Fibroblast of skin of right quadriceps (primary cell): ENCODE results near the gene KCNIP4.
"Not testable (repeated sequence)": the region's sequence is repeated elsewhere in the genome, so short reads cannot be mapped to it uniquely, and the experiment has no call there.

Source experiments
- DNase-seq: peaks from one replicate; pipeline ENCODE4 v3.0.0-alpha.2; 2013

The KCNIP4 gene

DNA sequence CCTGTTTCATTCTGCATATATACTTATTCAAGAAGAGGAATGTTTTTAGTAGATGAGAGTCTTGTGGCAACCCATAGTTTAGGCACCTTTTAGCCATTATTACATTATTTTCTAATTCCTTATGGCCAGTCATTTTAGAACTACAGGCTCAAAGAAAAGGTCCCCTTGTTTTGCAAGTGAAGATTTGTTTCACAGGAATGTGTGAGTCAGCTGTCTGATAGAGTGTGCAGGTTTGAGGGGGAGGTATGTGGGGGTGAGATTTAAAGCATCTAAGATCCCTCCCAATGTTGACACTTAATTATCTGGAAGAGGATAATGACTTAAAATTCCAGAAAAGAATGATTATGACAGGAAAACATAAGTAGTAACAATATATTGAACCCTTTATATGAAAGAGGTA is 495.6 kb downstream of the KCNIP4 start:
- no peak for DNase-seq

- peak; percentile 24 for DNase-seq
Measured at GRCh38 chr4:21451032-21451431, 497.5 kb downstream of the KCNIP4 start.

DNA sequence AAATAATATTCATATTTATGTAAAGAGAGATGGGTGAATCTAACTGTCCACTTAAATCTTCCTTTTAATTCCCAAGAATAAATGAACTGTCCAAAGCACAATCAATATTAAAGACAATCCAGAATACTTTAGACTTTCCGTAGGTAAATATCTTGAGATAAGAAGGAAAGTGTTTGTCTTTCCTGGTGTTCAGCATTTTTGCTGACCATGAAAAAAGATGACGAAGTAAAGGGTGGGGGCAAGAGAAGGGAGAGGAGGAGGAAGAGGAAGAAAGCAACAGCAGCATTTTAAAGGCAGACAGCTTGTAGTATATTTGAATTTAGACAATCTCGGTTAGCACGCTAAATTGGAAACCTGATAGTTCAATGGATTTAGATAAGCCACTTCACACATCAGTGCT is 498.2 kb downstream of the KCNIP4 start:
- DNase-seq: no peak

GRCh38 chr4:21447301-21448054 is 501.1 kb downstream of the KCNIP4 start:
- no peak for DNase-seq

GRCh38 chr4:21420166-21420565 is 528.4 kb downstream of the KCNIP4 start:
- no peak for DNase-seq

- DNase-seq: no peak
Measured at GRCh38 chr4:21415728-21416127, 532.8 kb downstream of the KCNIP4 start.

- no peak for DNase-seq
Measured at GRCh38 chr4:21413807-21414370, 534.7 kb downstream of the KCNIP4 start.

- no peak for DNase-seq
Measured at GRCh38 chr4:21411086-21411485, 537.5 kb downstream of the KCNIP4 start.

DNA sequence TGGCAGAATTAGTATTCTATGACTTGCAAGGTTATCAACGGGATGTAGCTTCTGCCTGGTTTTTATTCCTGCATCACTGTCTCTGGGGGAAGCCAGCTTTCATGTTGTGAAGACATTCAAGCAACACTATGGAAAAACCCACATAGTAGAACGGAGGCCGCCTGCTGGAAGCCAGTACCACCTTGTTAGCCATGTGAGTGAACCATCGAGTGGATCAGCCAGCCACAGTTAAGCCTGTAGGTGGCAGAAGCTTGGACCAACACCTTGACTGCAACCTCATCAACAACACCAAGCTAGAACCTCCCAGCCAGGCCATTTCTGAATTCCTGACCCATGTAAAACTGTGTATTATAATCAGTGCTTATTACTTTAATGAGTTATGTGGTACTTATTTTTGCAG is 538.2 kb downstream of the KCNIP4 start:
- no peak for DNase-seq

DNA sequence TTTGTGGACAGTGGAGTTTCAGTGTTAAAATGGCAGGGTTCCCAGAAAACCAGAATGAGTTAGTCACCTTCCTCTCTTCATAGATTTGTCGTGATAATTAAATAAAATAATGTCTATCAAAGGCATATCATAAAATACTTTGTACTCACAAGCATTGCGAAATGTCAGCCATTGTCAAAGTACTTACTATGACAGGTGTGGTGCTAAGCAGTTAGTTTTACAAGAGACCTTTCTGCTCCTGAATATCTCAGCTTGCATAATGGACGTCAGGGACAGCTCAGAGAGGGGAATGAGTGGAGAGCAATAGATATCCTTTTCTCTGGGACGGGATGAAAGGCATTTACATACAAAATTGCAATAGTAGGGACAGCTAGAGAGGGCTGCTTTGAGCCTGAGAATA is 560.9 kb downstream of the KCNIP4 start:
- no peak for DNase-seq

- DNase-seq: no peak
Measured at GRCh38 chr4:21386166-21386780, 562.3 kb downstream of the KCNIP4 start.

DNA sequence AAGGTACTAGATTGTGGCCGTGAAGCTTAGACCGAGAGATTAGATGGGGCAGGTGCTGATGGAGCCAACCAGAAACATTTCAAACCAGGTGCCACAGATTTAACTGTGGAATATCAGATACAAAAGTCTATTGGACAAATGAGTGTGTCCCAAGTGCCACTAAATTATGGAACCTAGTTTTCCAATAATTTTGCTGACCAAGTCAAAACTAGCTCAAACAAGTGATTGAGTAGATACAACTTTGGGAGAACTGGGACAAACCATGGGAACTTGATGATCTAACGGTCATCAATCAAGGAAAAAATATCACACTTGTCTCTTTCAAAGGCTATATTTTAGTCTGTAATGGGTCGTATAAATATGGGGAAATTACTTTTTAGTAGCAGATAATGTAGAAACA is 562.9 kb downstream of the KCNIP4 start:
- DNase-seq: no peak

- DNase-seq: no peak
Measured at GRCh38 chr4:21384609-21385008, 564.0 kb downstream of the KCNIP4 start.

DNA sequence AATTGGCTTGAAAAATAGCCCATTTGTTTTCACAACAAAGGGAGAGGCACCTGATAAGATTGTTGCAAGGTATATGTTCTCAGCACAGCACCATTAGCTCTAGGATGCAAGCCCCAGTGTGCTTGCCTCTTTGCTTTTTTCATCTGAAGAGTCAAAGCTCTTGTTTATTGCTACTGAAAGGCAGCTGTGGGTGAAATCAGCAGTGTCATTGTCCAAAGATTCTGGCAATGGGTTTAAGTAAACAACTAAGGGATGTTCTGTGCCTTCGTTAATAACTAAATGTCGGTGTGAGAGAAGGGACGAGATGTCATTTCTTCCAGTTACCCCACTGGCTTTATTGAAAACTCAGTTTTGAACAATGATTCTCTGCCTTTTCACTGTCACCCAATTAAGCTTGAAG is 567.7 kb downstream of the KCNIP4 start:
- no peak for DNase-seq

DNA sequence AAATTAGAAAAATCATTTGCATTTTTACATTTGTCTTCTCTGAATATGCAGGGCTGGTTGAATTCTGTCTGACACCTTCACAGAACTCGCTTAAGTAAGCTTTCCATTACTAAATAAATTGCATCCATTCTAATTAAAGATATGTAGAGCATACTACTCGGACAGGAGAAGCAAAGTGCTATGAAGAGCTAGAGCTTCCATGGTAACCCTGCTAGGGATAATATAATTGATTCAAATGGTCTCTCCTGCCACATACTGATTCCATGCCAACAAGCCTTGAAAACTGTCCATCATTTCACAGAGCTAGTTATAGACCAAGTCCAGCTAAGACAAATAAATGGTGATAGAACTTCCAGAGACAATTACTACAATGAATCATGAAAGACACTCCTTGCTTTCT is 571.5 kb downstream of the KCNIP4 start:
- DNase-seq: no peak

DNA sequence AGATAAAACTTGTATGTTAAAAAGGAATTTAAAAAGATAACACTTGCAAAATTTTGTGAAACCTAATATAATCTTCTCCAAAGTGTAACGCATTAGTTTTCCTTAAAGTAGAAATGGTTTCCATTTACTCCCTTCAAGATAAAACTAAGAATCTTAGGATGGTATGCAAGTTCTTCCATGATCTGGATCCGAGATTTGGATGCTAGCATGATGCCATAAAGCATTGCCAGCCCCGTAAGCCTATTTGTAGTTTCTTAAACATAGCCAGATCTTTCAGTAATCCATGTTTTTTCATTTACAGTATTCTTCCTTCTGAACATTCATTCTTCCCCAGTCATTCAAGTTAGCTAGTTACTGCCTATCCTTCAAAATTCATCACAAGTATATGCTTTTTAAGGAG is 572.4 kb downstream of the KCNIP4 start:
- no peak for DNase-seq

GRCh38 chr4:21374641-21375368 is 573.8 kb downstream of the KCNIP4 start:
- no peak for DNase-seq

DNA sequence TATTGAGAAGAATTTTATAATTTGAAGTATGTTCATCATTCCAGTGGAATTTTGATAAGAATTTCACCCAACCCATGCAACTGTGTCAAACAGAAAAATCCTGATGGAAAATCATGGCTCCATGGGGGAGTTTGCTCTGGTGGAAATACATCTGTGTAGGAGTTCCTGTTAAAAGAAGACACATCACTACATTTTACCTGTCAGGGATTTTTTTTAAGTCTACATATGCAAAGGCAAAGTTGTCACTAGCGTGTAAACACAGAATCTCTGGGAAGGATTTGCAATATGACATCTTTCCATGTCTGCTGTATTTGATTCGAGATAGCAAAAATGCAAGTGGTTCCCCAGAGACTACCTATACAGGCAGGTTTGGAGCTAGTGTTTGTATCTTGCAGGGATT is 581.0 kb downstream of the KCNIP4 start:
- DNase-seq: no peak

- no peak for DNase-seq
Measured at GRCh38 chr4:21366840-21367239, 581.7 kb downstream of the KCNIP4 start.

DNA sequence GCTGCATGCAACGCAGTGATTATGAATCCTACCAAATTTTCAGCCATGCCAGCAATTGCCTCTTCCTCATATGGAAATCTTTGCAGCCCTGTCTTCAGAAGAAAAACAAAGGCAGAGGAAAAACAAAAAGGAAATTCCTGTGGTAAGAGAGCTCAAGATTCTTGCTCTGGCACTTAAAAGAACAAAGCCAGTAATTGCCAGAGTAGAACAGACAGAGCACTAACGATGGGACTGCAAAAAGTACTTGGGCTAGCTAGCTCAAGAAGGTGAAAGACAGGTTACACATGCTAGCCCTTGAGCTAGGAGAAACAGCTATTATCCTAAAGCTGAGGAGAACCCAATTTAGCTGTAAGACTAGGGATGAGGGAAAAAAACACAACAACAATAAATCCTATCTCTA is 582.3 kb downstream of the KCNIP4 start:
- DNase-seq: no peak

GRCh38 chr4:21363701-21364100 is 584.9 kb downstream of the KCNIP4 start:
- DNase-seq: no peak

DNA sequence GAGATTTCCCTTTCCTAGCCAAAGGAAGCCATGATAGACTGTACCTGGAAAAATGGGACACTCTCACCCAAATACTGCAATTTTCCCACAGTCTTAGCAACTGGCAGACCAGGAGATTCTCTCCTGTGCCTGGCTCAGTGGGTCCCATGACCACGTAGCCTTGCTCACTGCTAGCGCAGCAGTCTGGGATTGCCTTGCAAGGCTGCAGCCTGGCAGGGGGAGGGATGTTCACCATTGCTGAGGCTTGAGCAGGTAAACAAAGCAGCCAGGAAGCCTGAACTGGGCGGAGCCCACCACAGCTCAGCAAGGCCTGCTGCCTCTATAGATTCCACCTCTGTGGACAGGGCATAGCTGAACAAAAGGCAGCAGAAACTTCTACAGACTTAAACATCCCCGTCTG is 596.2 kb downstream of the KCNIP4 start:
- not testable (repeated sequence) for DNase-seq

DNA sequence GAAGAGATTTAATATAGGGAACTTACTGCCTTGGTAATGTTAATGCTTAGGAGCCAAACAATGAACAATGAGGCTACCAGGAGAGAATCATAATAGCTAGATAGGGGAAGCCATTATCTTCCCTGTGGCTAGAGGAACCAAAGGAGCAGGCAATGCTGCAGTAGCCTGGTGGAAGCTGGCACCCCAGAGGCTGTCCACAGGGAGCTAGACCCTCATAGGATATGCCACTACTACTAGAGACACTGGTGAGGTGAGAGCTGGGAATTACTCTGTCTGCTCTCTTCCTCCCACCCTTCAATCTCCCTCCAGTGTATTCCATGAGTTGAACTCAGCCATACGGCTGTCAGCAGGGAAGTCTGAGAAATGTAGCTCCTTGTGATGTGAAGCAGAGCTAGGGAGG is 601.4 kb downstream of the KCNIP4 start:
- DNase-seq: no peak
